Sigmoid colon (tissue), 7 donors: ENCODE measurements around the gene ADARB2. TPM values are rescaled to one million over a fixed set of nuclear protein-coding genes. Genes with fewer than 3 reads are reported as not detected.

Experiments used
- DNase-seq: peaks from one replicate; pipeline ENCODE4 v3.0.0-alpha.2; 2019
- H3K27ac ChIP-seq, 4 donors: fragments of 200-600 bp; sonication (generic); one replicate each; pipeline ENCODE4 v1.5.1; 2016 to 2019; ENCODE audit warnings: mild to moderate bottlenecking in 1 of 4
- H3K27me3 ChIP-seq, 3 donors: fragments of 200-600 bp; sonication (generic); one replicate each; pipeline ENCODE4 v1.5.1; 2019; ENCODE audit warnings: mild to moderate bottlenecking in 1 of 3
- H3K36me3 ChIP-seq, 4 donors: fragments of 200-600 bp; sonication (generic); one replicate each; pipeline ENCODE4 v1.5.1; 2016 to 2019
- H3K4me1 ChIP-seq, 4 donors: fragments of 200-600 bp; sonication (generic); one replicate each; pipeline ENCODE4 v1.5.1; 2017 to 2019
- H3K4me3 ChIP-seq, 4 donors: fragments of 200-600 bp; sonication (generic); one replicate each; pipeline ENCODE4 v1.5.1; 2017 to 2019; ENCODE audit warnings: mild to moderate bottlenecking in 2 of 4, moderate library complexity in 1 of 4
- H3K9me3 ChIP-seq, 4 donors: fragments of 200-600 bp in 3 of 4; sonication (generic) in 3 of 4; one replicate each; pipeline versions ENCODE4 v1.5.1 to v1.6.1; 2013 to 2019
- CTCF ChIP-seq, 4 experiments: fragments of 450-650 bp in 3 of 4; fragments of 200-600 bp in 1 of 4; IDR thresholded peaks; one replicate each; pipeline ENCODE4 v1.5.1; 2016 to 2019; ENCODE audit warnings: antibody characterized with exemption in 4 of 4, mild to moderate bottlenecking in 3 of 4, moderate library complexity in 2 of 4
- EP300 ChIP-seq, 4 donors: sonication (generic); formaldehyde crosslinking; IDR thresholded peaks; one replicate each; pipeline ENCODE4 v1.6.1; 2017; ENCODE audit warnings: antibody characterized with exemption in 4 of 4
- POLR2A ChIP-seq, 2 donors: fragments of 450-650 bp; IDR thresholded peaks; one replicate each; pipeline ENCODE4 v1.6.1; 2016; ENCODE audit warnings: antibody characterized with exemption in 2 of 2, mild to moderate bottlenecking in 2 of 2, moderate library complexity in 2 of 2
- POLR2AphosphoS5 ChIP-seq, 4 donors: sonication (generic); formaldehyde crosslinking; IDR thresholded peaks; one replicate each; pipeline ENCODE4 v1.6.1; 2017; ENCODE audit warnings: antibody characterized with exemption in 4 of 4
- WGBS, 2 donors: extraction: QIAGEN DNeasy Blood & Tissue Kit; methylation state at CpG; one replicate each; pipeline ENCODE4 v1.1.7; 2013; 5-methylcytosine and 5-hydroxymethylcytosine counted together
- intact Hi-C: fragments of 100-400 bp; cut with DNase I; formaldehyde crosslinking; loops from one replicate; pipeline ENCODE4 v1.15.1; 2023
- polyA plus RNA-seq, 3 donors: library from polyadenylated mRNA; stranded (reverse); fragments of 200-250 nt; gene quantifications; one replicate each; pipeline ENCODE4 v1.2.3, GENCODE V29; 2013
- total RNA-seq, 4 donors: library from RNA; depleted of rRNA; stranded (reverse); fragments of >200 nt; gene quantifications; one replicate each; pipeline ENCODE4 v1.1.0, GENCODE V29; 2016
- donor health status: healthy with polysubstance abuse.
- donor health status: Bipolar disorder and iron deficiency.
- donor health status: healthy.

The ADARB2 gene
- total and polyA plus RNA-seq, 7 donors, result 0.60 to 5.9 (median 3.5) TPM; not detected in 1

DNA sequence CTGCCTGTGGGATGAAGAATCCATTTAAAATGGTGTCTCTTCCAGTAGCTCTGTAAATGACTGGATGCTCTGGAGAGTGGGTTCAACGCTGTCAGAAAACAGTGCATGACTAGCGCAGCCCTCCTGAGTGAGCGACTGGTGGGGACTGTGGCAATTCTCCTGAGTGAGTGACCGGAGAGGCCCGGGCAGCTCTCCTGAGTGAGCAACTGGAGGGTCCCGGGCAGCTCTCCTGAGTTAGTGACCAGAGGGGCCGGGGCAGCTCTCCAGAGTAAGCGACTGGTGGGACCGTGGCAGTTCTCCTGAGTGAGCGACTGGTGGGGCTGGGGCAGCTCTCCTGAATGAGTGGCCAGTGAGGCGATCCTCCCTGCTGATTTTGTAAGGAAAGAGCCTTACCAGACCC lies 595.6 kb downstream of the ADARB2 start:
- H3K9me3 ChIP-seq, result peaks cover 0 to 6% (median 3%) of the 10 kb centered on the region in 4 donors
- DNase-seq, result no peak
- no peak for TF ChIP-seq POLR2A (IDR thresholded peaks at IDR 0.05)
- no peak for TF ChIP-seq EP300 (IDR thresholded peaks at IDR 0.05)
- no peak for TF ChIP-seq CTCF (IDR thresholded peaks at IDR 0.05)
- no peak for TF ChIP-seq POLR2AphosphoS5 (IDR thresholded peaks at IDR 0.05)
- H3K4me1 ChIP-seq, result no peaks in the 10 kb centered on the region
- H3K4me3 ChIP-seq, result no peak overlapping the region
- no peaks in the 10 kb centered on the region for H3K27me3 ChIP-seq
- no peak overlapping the region for H3K27ac ChIP-seq
- 94 to 95% methylated on average over 11 of the region's 11 CpGs for WGBS, 2 donors
- H3K36me3 ChIP-seq, result no peaks in the 10 kb centered on the region
- intact Hi-C loops, result no loop called here

DNA sequence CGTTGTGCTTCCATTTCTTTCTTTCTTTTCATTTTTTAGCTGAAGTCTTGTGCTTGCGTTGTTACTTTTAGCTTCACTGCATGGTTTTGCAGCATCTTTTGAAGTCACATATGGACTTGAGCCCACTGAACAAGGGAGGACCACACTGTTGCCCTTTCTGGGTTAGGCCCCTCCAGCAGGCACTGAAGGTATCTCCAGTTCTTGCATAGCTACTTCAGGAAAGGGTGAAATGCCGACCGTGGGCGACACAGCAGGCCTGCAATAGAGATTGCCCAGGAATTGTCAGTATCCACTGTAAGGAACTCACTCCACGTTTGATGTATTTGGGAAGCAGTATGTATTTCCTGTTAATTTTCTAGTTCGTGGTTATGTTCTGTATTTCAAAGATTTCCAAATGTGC lies 596.1 kb downstream of the ADARB2 start:
- Histone ChIP-seq H3K4me3 (no peak overlapping the region), H3K27ac (no peak overlapping the region), H3K4me1 (no peaks in the 10 kb centered on the region), H3K9me3 (peaks cover 0 to 5% (median 3%) of the 10 kb centered on the region in 4 donors), H3K36me3 (no peaks in the 10 kb centered on the region), H3K27me3 (no peaks in the 10 kb centered on the region)
- DNase-seq, result no peak
- TF ChIP-seq CTCF (IDR thresholded peaks at IDR 0.05) (no peak), POLR2A (IDR thresholded peaks at IDR 0.05) (no peak), EP300 (IDR thresholded peaks at IDR 0.05) (no peak), POLR2AphosphoS5 (IDR thresholded peaks at IDR 0.05) (no peak)
- 70 to 82% methylated on average over 7 of the region's 7 CpGs for WGBS, 2 donors
- intact Hi-C loops, result no loop called here

GRCh38 chr10:1138529-1138928 lies 598.8 kb downstream of the ADARB2 start:
- no peak overlapping the region for H3K4me3 ChIP-seq
- no peaks in the 10 kb centered on the region for H3K27me3 ChIP-seq
- H3K27ac ChIP-seq, result no peak overlapping the region
- WGBS, 2 donors, result 92 to 98% methylated on average over 1 of the region's 1 CpG
- intact Hi-C loops, result no loop called here
- H3K9me3 ChIP-seq, result peaks cover 0 to 5% (median 0%) of the 10 kb centered on the region in 4 donors
- H3K4me1 ChIP-seq, result no peaks in the 10 kb centered on the region
- DNase-seq, result no peak
- TF ChIP-seq EP300 (IDR thresholded peaks at IDR 0.05) (no peak), POLR2A (IDR thresholded peaks at IDR 0.05) (no peak), POLR2AphosphoS5 (IDR thresholded peaks at IDR 0.05) (no peak), CTCF (IDR thresholded peaks at IDR 0.05) (no peak)
- no peaks in the 10 kb centered on the region for H3K36me3 ChIP-seq

GRCh38 chr10:1137499-1138163 lies 599.7 kb downstream of the ADARB2 start:
- no peak overlapping the region for H3K27ac ChIP-seq
- H3K4me3 ChIP-seq, result no peak overlapping the region
- H3K36me3 ChIP-seq, result peaks cover 0 to 3% (median 0%) of the 10 kb centered on the region in 4 donors
- H3K27me3 ChIP-seq, result no peaks in the 10 kb centered on the region
- WGBS, 2 donors, result 90 to 92% methylated on average over 10 of the region's 10 CpGs
- no peak for DNase-seq
- H3K9me3 ChIP-seq, result peaks cover 0 to 5% (median 0%) of the 10 kb centered on the region in 4 donors
- intact Hi-C loops, result no loop called here
- no peaks in the 10 kb centered on the region for H3K4me1 ChIP-seq
- TF ChIP-seq EP300 (IDR thresholded peaks at IDR 0.05), result no peak
- no peak for TF ChIP-seq CTCF (IDR thresholded peaks at IDR 0.05)
- no peak for TF ChIP-seq POLR2AphosphoS5 (IDR thresholded peaks at IDR 0.05)
- no peak for TF ChIP-seq POLR2A (IDR thresholded peaks at IDR 0.05)

DNA sequence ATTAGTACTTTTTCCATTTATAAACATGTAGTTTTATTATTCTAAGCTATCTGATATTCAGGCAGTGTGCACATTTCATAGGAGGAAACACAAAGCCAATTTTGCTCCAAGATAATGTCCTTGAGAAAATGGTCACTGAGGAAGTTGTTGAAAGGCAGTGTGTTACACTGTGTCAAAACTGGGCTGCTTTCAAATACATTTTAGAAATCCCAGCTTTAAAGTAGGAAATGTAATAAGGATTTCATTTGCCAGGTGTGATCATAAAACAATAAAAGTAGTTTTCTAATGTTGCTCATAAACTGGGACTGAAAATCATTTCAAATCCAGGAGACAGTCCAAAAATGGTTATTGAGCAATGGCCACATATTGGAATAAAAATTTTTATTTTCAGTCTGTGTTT lies 601.1 kb downstream of the ADARB2 start:
- no peak overlapping the region for H3K4me3 ChIP-seq
- no peaks in the 10 kb centered on the region for H3K27me3 ChIP-seq
- DNase-seq, result no peak
- H3K27ac ChIP-seq, result no peak overlapping the region
- H3K4me1 ChIP-seq, result no peaks in the 10 kb centered on the region
- TF ChIP-seq EP300 (IDR thresholded peaks at IDR 0.05) (no peak), POLR2AphosphoS5 (IDR thresholded peaks at IDR 0.05) (no peak), CTCF (IDR thresholded peaks at IDR 0.05) (no peak), POLR2A (IDR thresholded peaks at IDR 0.05) (no peak)
- H3K9me3 ChIP-seq, result peaks cover 0 to 5% (median 0%) of the 10 kb centered on the region in 4 donors
- intact Hi-C loops, result no loop called here
- H3K36me3 ChIP-seq, result peaks cover 0 to 17% (median under 1%) of the 10 kb centered on the region in 4 donors
